Trophoblast cell (in vitro differentiated cells and primary cell): ENCODE data around the gene LTC4S.

Source experiments
- DNase-seq, 2 donors: peaks; one replicate each; pipeline ENCODE4 v3.0.0-alpha.2; 2016
- H2AFZ ChIP-seq: 2 replicates; pipeline ENCODE4 v1.6.1; 2013; ENCODE audit warnings: low read length, moderate library complexity, mild to moderate bottlenecking; ENCODE audit not compliant: insufficient read depth, poor library complexity
- H2AK5ac ChIP-seq: 2 replicates; pipeline ENCODE4 v1.6.1; 2013; ENCODE audit warnings: mild to moderate bottlenecking, low read length
- H2BK120ac ChIP-seq: 2 replicates; pipeline ENCODE4 v1.6.1; 2013; ENCODE audit warnings: low read length, mild to moderate bottlenecking, moderate library complexity; ENCODE audit not compliant: insufficient read depth, poor library complexity
- H2BK12ac ChIP-seq: 2 replicates; pipeline ENCODE4 v1.6.1; 2013; ENCODE audit warnings: mild to moderate bottlenecking, low read length, moderate library complexity
- H2BK5ac ChIP-seq: 2 replicates; pipeline ENCODE4 v1.6.1; 2013; ENCODE audit warnings: low read length, low read depth, moderate library complexity, mild to moderate bottlenecking; ENCODE audit not compliant: poor library complexity
- H3K14ac ChIP-seq: 2 replicates; pipeline ENCODE4 v1.6.1; 2013; ENCODE audit warnings: mild to moderate bottlenecking, low read length
- H3K18ac ChIP-seq: 2 replicates; pipeline ENCODE4 v1.6.1; 2013; ENCODE audit warnings: mild to moderate bottlenecking, low read length
- H3K23ac ChIP-seq: 2 replicates; pipeline ENCODE4 v1.6.1; 2013; ENCODE audit warnings: low read length
- H3K27ac ChIP-seq: 2 replicates; pipeline ENCODE4 v1.5.1; 2013; ENCODE audit warnings: low read depth, mild to moderate bottlenecking, inconsistent platforms, low read length, moderate library complexity
- H3K27me3 ChIP-seq: 2 replicates; pipeline ENCODE4 v1.6.1; 2013; ENCODE audit warnings: inconsistent platforms, mild to moderate bottlenecking, low read length, moderate library complexity; ENCODE audit not compliant: insufficient read depth
- H3K36me3 ChIP-seq, 2 experiments: 1 replicate in 1 of 2; 2 replicates in 1 of 2; pipeline ENCODE4 v1.6.1; 2013; ENCODE audit warnings: low read length in 2 of 2, mild to moderate bottlenecking in 2 of 2, moderate library complexity in 1 of 2; ENCODE audit not compliant: insufficient read depth in 2 of 2, control insufficient read depth in 1 of 2
- H3K4ac ChIP-seq: 2 replicates; pipeline ENCODE4 v1.6.1; 2013; ENCODE audit warnings: low read depth, mild to moderate bottlenecking, low read length, moderate library complexity
- H3K4me1 ChIP-seq, 2 experiments: 1 replicate in 1 of 2; 2 replicates in 1 of 2; pipeline ENCODE4 v1.6.1; 2013; ENCODE audit warnings: low read length in 2 of 2, mild to moderate bottlenecking in 2 of 2, moderate library complexity in 1 of 2; ENCODE audit not compliant: insufficient read depth in 2 of 2, control insufficient read depth in 1 of 2
- H3K4me2 ChIP-seq: 2 replicates; pipeline ENCODE4 v1.6.1; 2013; ENCODE audit warnings: inconsistent platforms, mild to moderate bottlenecking, low read length, moderate library complexity
- H3K4me3 ChIP-seq: 2 replicates; pipeline ENCODE4 v1.5.1; 2013; ENCODE audit warnings: mild to moderate bottlenecking, low read depth, low read length, inconsistent platforms
- H3K79me1 ChIP-seq: one replicate; pipeline ENCODE4 v1.6.1; 2013; ENCODE audit warnings: low read length
- H3K79me2 ChIP-seq: 2 replicates; pipeline ENCODE4 v1.6.1; 2013; ENCODE audit warnings: low read length, mild to moderate bottlenecking; ENCODE audit not compliant: control insufficient read depth, insufficient read depth, poor library complexity
- H3K9ac ChIP-seq: 2 replicates; pipeline ENCODE4 v1.6.1; 2013; ENCODE audit warnings: mild to moderate bottlenecking, low read length
- H3K9me3 ChIP-seq: 2 replicates; pipeline ENCODE4 v1.6.1; 2013; ENCODE audit warnings: low read depth, mild to moderate bottlenecking, control low read depth, inconsistent platforms, low read length; ENCODE audit not compliant: insufficient read depth
- H4K12ac ChIP-seq: 2 replicates; pipeline ENCODE4 v1.6.1; 2013; ENCODE audit warnings: low read depth, mild to moderate bottlenecking, low read length, moderate library complexity
- H4K8ac ChIP-seq: 2 replicates; pipeline ENCODE4 v1.6.1; 2013; ENCODE audit warnings: low read depth, mild to moderate bottlenecking, low read length, moderate library complexity
- H4K91ac ChIP-seq: one replicate; pipeline ENCODE4 v1.6.1; 2013; ENCODE audit warnings: low read depth, mild to moderate bottlenecking, low read length, moderate library complexity
- WGBS: extraction: QIAGEN DNeasy Blood & Tissue Kit; methylation state at CpG from one replicate; pipeline ENCODE4 v1.1.7; 2013; ENCODE audit warnings: missing lambda C conversion rate; ENCODE audit not compliant: insufficient read length, insufficient coverage; ENCODE audit errors: extremely low coverage; 5-methylcytosine and 5-hydroxymethylcytosine counted together

Gene LTC4S

GRCh38 chr5:179829732-179830435, 36.1 kb downstream of the LTC4S start:
- no peaks in the 10 kb centered on the region for H3K79me2 ChIP-seq
- no peaks in the 10 kb centered on the region for H3K4me1 ChIP-seq
- no peak overlapping the region for H3K4me2 ChIP-seq

GRCh38 chr5:179830818-179831468, 37.2 kb downstream of the LTC4S start:
- no peaks in the 10 kb centered on the region for H3K79me2 ChIP-seq
- H3K36me3 ChIP-seq = peaks cover 58 to 68% of the 10 kb centered on the region in 2 experiments
- no peak overlapping the region for H2BK120ac ChIP-seq
- H3K27me3 ChIP-seq = no peaks in the 10 kb centered on the region
- no peak overlapping the region for H4K8ac ChIP-seq
- no peak overlapping the region for H4K91ac ChIP-seq
- WGBS = no CpG with 5 or more reads among the region's 7 CpGs
- DNase-seq = peak in 1 of 2 donors; percentile 2
- no peak overlapping the region for H3K9ac ChIP-seq
- H2AFZ ChIP-seq = no peak overlapping the region
- H3K4me1 ChIP-seq = no peaks in the 10 kb centered on the region
- H3K18ac ChIP-seq = no peak overlapping the region
- H3K4me2 ChIP-seq = no peak overlapping the region
- H4K12ac ChIP-seq = no peak overlapping the region
- H2BK12ac ChIP-seq = no peak overlapping the region
- no peak overlapping the region for H3K4me3 ChIP-seq
- no peaks in the 10 kb centered on the region for H3K79me1 ChIP-seq
- H3K27ac ChIP-seq = no peak overlapping the region
- no peak overlapping the region for H2AK5ac ChIP-seq
- no peak overlapping the region for H3K23ac ChIP-seq
- H3K4ac ChIP-seq = no peak overlapping the region
- H3K9me3 ChIP-seq = peaks cover 8% of the 10 kb centered on the region
- H3K14ac ChIP-seq = no peak overlapping the region
- H2BK5ac ChIP-seq = no peak overlapping the region

More at GRCh38 chr5:179829732-179830435, 36.1 kb downstream of the LTC4S start:
- Histone ChIP-seq H3K14ac (no peak overlapping the region), H3K18ac (no peak overlapping the region), H2BK120ac (no peak overlapping the region), H3K36me3 (peaks cover 66 to 77% of the 10 kb centered on the region in 2 experiments), H3K4ac (no peak overlapping the region), H3K27me3 (no peaks in the 10 kb centered on the region), H3K27ac (no peak overlapping the region), H2BK5ac (no peak overlapping the region), H3K9me3 (peaks cover 8% of the 10 kb centered on the region), H3K9ac (no peak overlapping the region), H3K79me1 (no peaks in the 10 kb centered on the region), H3K23ac (no peak overlapping the region), H4K91ac (no peak overlapping the region), H4K8ac (no peak overlapping the region), H3K4me3 (no peak overlapping the region), H2AFZ (no peak overlapping the region), H2AK5ac (no peak overlapping the region), H2BK12ac (no peak overlapping the region), H4K12ac (no peak overlapping the region)
- WGBS = no CpG with 5 or more reads among the region's 7 CpGs
- DNase-seq = peak in 1 of 2 donors; percentile 2

GRCh38 chr5:179832039-179832745, 38.4 kb downstream of the LTC4S start:
- Histone ChIP-seq H3K4me2 (no peak overlapping the region), H2BK120ac (no peak overlapping the region), H2AFZ (no peak overlapping the region), H3K79me1 (no peaks in the 10 kb centered on the region), H3K79me2 (no peaks in the 10 kb centered on the region), H2AK5ac (no peak overlapping the region), H3K18ac (no peak overlapping the region), H2BK12ac (no peak overlapping the region), H4K91ac (no peak overlapping the region), H3K27ac (no peak overlapping the region), H2BK5ac (no peak overlapping the region), H3K4me1 (no peaks in the 10 kb centered on the region), H3K27me3 (no peaks in the 10 kb centered on the region), H3K4me3 (no peak overlapping the region), H3K9ac (no peak overlapping the region), H3K4ac (no peak overlapping the region), H3K14ac (no peak overlapping the region), H4K12ac (no peak overlapping the region), H3K9me3 (peaks cover 8% of the 10 kb centered on the region), H3K36me3 (peaks cover 59 to 67% of the 10 kb centered on the region in 2 experiments), H4K8ac (no peak overlapping the region), H3K23ac (no peak overlapping the region)
- peak in 1 of 2 donors; percentile 31 for DNase-seq
- no CpG with 5 or more reads among the region's 20 CpGs for WGBS

GRCh38 chr5:179833056-179833708, 39.4 kb downstream of the LTC4S start:
- no peaks in the 10 kb centered on the region for H3K4me1 ChIP-seq
- H2AK5ac ChIP-seq = no peak overlapping the region
- WGBS = no CpG with 5 or more reads among the region's 23 CpGs
- no peak overlapping the region for H3K4ac ChIP-seq
- peaks cover 6% of the 10 kb centered on the region for H3K9me3 ChIP-seq
- no peak overlapping the region for H3K4me3 ChIP-seq
- H3K79me2 ChIP-seq = no peaks in the 10 kb centered on the region
- no peak overlapping the region for H3K14ac ChIP-seq
- DNase-seq = no peak
- H3K27ac ChIP-seq = no peak overlapping the region
- no peaks in the 10 kb centered on the region for H3K27me3 ChIP-seq
- H4K8ac ChIP-seq = no peak overlapping the region
- H2BK5ac ChIP-seq = no peak overlapping the region
- H2BK12ac ChIP-seq = no peak overlapping the region
- no peak overlapping the region for H4K12ac ChIP-seq
- no peak overlapping the region for H3K9ac ChIP-seq
- H2BK120ac ChIP-seq = no peak overlapping the region
- no peak overlapping the region for H4K91ac ChIP-seq
- peaks cover 64 to 70% of the 10 kb centered on the region in 2 experiments for H3K36me3 ChIP-seq
- no peak overlapping the region for H2AFZ ChIP-seq
- H3K4me2 ChIP-seq = no peak overlapping the region
- no peak overlapping the region for H3K23ac ChIP-seq
- H3K79me1 ChIP-seq = no peaks in the 10 kb centered on the region
- H3K18ac ChIP-seq = no peak overlapping the region
